HEK293 (cell line): ENCODE measurements around the gene PRMT1.

ENCODE experiments used
- ATF2 ChIP-seq: fragments of 450-650 bp; formaldehyde crosslinking; IDR thresholded peaks from 2 replicates; pipeline ENCODE4 v1.5.1; 2016; ENCODE audit warnings: missing biosample characterization, missing genetic modification characterization, low read depth
- CTCF ChIP-seq: fragments of 450-650 bp; formaldehyde crosslinking; IDR thresholded peaks from 2 replicates; pipeline ENCODE4 v1.5.1; 2016; ENCODE audit warnings: missing biosample characterization, missing genetic modification characterization
- ZBTB8A ChIP-seq: fragments of 450-650 bp; formaldehyde crosslinking; IDR thresholded peaks from 2 replicates; pipeline ENCODE4 v1.5.1; 2016; ENCODE audit warnings: missing biosample characterization, missing genetic modification characterization
- ZNF239 ChIP-seq: fragments of 450-650 bp; formaldehyde crosslinking; IDR thresholded peaks from 2 replicates; pipeline ENCODE4 v1.5.1; 2016; ENCODE audit warnings: missing biosample characterization, missing genetic modification characterization
- ZNF423 ChIP-seq: fragments of 450-650 bp; formaldehyde crosslinking; IDR thresholded peaks from 2 replicates; pipeline ENCODE4 v1.5.1; 2016; ENCODE audit warnings: missing biosample characterization, missing genetic modification characterization
- ZNF660 ChIP-seq: fragments of 450-650 bp; IDR thresholded peaks from 2 replicates; pipeline ENCODE4 v1.5.1; 2018; ENCODE audit warnings: missing biosample characterization, mild to moderate bottlenecking, missing genetic modification characterization
- ZSCAN5A ChIP-seq: fragments of 450-650 bp; formaldehyde crosslinking; IDR thresholded peaks from 2 replicates; pipeline ENCODE4 v1.5.1; 2016; ENCODE audit warnings: missing biosample characterization, missing genetic modification characterization

- TF ChIP-seq CTCF (tag by site-specific recombination) (no peak), ZNF660 (tag by site-specific recombination) (no peak), ZNF423 (tag by site-specific recombination) (no peak), ZNF239 (no peak), ZSCAN5A (tag by site-specific recombination) (no peak), ATF2 (tag by site-specific recombination) (no peak), ZBTB8A (tag by site-specific recombination) (no peak)
Observed at GRCh38 chr19:49700563-49700962, 23.5 kb downstream of the PRMT1 start.
